ENCODE results near the gene NID2.

GRCh38 chr14:52077256-52077979 is 8.6 kb upstream of the NID2 start:
- no peak for TF ChIP-seq CTCF (IDR thresholded peaks at IDR 0.05 in 8 of 11, conservative IDR thresholded peaks at IDR 0.05 in 3 of 11)
- no peak for TF ChIP-seq POLR2A (IDR thresholded peaks at IDR 0.05)
- no peak for TF ChIP-seq POLR2AphosphoS5 (IDR thresholded peaks at IDR 0.05)

Measured in spleen (tissue), 7 donors.